Fibroblast of mammary gland (primary cell): ENCODE measurements around the gene DUSP8.
"Not testable (repeated sequence)": the region's sequence is repeated elsewhere in the genome, so short reads cannot be mapped to it uniquely, and the experiment has no call there.

ENCODE experiments used
- DNase-seq: peaks from one replicate; pipeline ENCODE4 v3.0.0-alpha.2; 2010; ENCODE audit warnings: low read depth
- H3K4me3 ChIP-seq: 2 replicates; pipeline ENCODE4 v1.5.1; 2011; ENCODE audit warnings: low read depth, mild to moderate bottlenecking, low read length, moderate library complexity; ENCODE audit not compliant: control insufficient read depth
- TF ChIP-seq, protein P1 (sequence below): conservative IDR thresholded peaks from 2 replicates; pipeline ENCODE4 v1.5.1; 2011; ENCODE audit warnings: low read depth, low read length, inconsistent platforms; ENCODE audit not compliant: control insufficient read depth, insufficient read depth

The DUSP8 gene

GRCh38 chr11:1604181-1604580, 32.1 kb upstream of the DUSP8 start:
- no peak for DNase-seq
- H3K4me3 ChIP-seq = no peak overlapping the region

GRCh38 chr11:1603629-1604028, 31.6 kb upstream of the DUSP8 start:
- DNase-seq = no peak
- H3K4me3 ChIP-seq = no peak overlapping the region
- TF ChIP-seq, protein P1, sequence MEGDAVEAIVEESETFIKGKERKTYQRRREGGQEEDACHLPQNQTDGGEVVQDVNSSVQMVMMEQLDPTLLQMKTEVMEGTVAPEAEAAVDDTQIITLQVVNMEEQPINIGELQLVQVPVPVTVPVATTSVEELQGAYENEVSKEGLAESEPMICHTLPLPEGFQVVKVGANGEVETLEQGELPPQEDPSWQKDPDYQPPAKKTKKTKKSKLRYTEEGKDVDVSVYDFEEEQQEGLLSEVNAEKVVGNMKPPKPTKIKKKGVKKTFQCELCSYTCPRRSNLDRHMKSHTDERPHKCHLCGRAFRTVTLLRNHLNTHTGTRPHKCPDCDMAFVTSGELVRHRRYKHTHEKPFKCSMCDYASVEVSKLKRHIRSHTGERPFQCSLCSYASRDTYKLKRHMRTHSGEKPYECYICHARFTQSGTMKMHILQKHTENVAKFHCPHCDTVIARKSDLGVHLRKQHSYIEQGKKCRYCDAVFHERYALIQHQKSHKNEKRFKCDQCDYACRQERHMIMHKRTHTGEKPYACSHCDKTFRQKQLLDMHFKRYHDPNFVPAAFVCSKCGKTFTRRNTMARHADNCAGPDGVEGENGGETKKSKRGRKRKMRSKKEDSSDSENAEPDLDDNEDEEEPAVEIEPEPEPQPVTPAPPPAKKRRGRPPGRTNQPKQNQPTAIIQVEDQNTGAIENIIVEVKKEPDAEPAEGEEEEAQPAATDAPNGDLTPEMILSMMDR = no peak

More at GRCh38 chr11:1604181-1604580, 32.1 kb upstream of the DUSP8 start:
- TF ChIP-seq, protein P1 = no peak

DNA sequence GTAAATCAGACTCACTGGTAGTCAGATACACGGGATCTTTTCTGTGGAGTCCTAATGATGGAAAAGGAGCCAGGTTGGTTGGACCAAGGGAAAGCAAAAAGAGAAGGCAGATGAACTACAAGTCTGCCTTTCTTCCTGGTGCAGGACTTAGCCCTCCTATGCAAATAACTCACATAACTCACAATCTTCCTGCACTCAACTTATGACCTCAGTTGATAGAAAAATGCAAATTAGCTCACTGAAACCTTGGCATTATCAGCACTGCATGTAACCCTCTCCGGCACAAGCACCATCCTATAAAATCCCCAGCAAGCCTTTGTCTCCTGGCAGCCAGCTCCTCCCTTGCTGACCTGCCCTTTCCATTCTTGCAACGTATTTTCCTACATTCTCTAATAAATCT, 29.6 kb upstream of the DUSP8 start:
- not testable (repeated sequence) for DNase-seq, H3K4me3 ChIP-seq

DNA sequence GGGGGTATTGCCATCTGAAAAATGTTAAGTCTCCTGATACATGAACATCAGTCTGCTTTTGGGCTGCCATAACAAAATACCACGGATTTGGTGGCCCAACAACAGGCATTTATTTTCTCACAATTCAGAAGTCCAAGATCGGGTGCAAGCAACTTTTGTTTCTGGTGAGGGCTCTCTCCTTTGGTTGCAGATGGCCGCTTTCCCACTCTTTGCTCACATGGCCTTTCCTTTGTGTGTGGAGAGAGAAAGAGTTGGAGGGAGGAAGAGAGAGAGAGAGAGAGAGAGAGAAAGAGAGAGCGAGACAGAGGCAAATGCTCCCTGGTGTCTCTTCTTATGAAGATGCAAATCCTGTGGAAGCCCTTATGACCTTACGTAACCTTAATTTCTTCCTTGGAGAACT, 28.6 kb upstream of the DUSP8 start:
- no peak for DNase-seq
- no peak overlapping the region for H3K4me3 ChIP-seq
- TF ChIP-seq, protein P1 = no peak

DNA sequence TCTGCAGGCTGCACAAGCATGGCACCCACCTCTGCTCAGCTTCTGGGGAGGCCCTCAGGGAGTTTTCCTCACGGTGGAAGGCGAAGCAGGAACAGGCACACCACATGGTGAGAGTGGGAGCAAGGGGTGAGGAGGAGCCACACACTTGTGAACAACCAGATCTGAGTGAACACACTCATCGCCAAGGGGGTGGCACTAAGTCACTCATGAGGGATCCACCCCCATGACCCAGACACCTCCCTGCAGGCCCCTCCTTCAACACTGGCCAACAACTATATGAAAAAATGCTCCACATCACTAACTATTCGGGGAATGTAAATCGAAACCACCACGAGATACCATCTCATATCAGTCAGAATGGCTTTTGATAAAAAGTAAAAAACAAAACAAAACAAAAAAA, 26.7 kb upstream of the DUSP8 start:
- DNase-seq = no peak
- no peak overlapping the region for H3K4me3 ChIP-seq
- TF ChIP-seq, protein P1 = no peak

DNA sequence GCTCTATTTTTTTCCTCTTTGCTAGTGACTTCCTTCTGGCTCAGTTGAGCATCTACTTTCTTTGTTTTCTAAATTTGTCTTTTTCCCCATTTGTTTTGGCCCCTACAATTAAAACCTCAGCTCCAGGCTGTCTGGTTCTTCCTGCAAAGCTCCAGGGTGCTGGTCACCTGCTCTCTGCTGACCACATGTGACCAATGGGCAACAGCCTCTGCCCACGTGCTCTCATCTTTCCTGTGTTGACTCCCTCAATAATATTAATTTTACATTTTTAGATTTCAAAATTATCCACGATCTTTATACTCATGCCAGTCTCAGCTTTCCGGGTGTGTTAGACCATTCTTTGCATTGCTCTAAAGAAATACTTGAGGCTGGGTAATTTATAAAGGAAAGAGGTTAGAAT, 26.3 kb upstream of the DUSP8 start:
- not testable (repeated sequence) for H3K4me3 ChIP-seq, DNase-seq

GRCh38 chr11:1597994-1598380, 25.9 kb upstream of the DUSP8 start, which contains the start of gene KRTAP5-2:
Gene KRTAP5-2 (minus strand): TSS chr11:1598294. CDS start chr11:1598250, 44 bp downstream.
- TF ChIP-seq, protein P1 = no peak
- no peak within 1 kb of the TSS for H3K4me3 ChIP-seq
- no peak for DNase-seq

DNA sequence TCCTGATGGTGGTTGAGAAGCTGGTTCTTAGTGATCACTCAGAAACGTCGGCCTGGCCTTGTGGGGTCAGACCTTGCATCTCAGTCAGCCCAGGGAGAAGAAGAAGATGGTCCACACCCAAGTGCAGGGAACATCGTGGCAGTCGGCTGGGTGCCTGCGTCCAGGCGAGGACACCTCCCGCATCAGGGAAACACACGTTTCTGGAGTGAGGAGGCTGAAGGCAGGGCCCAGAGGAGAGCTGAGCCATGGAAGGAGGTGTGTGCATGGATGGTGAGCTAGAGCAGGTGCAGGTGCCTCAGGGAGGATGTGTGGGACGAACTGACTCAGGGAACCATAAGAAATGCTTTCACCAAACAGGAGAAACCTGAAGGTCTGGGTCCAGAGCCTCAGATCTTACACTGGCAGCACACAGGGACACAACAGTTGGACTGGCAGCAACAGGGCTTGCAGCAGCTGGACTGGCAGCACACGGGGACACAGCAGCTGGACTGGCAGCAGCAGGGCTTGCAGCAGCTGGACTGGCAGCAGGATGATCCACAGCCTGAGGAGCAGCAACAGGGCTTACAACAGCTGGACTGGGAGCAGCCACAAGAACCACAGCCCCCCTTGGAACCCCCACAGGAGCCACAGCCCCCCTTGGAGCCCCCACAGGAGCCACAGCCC, 25.4 kb upstream of the DUSP8 start:
- no peak overlapping the region for H3K4me3 ChIP-seq
- TF ChIP-seq, protein P1 = no peak
- no peak for DNase-seq

GRCh38 chr11:1596576-1597121, 24.6 kb upstream of the DUSP8 start:
- DNase-seq, H3K4me3 ChIP-seq: not testable (repeated sequence)
